HG02938 (cell line): ENCODE results near the gene KCTD3.
A peak's percentile ranks its signal among the peaks of the same experiment; 100 is the strongest.

Experiments used
- ATAC-seq: cut with Tn5 transposase; IDR thresholded peaks from one replicate; pipeline ENCODE4 v1.9.1; 2021; ENCODE audit warnings: mild to moderate bottlenecking, moderate library complexity; ENCODE audit not compliant: unreplicated experiment

KCTD3 gene

GRCh38 chr1:215555531-215555930, 11.6 kb upstream of the KCTD3 start:
- ATAC-seq: no peak

GRCh38 chr1:215556996-215557395, 10.1 kb upstream of the KCTD3 start:
- no peak for ATAC-seq

- ATAC-seq: no peak
These were observed 9.6 kb upstream of the KCTD3 start for GRCh38 chr1:215557504-215557903.

GRCh38 chr1:215557992-215558626, 9.0 kb upstream of the KCTD3 start:
- no peak for ATAC-seq

GRCh38 chr1:215567491-215568298, 591 bp downstream of the KCTD3 start:
- ATAC-seq: peak; percentile 54

- peak; percentile 6 for ATAC-seq
These were observed 1.2 kb downstream of the KCTD3 start for GRCh38 chr1:215568299-215568692.

- ATAC-seq: no peak
These were observed 3.1 kb downstream of the KCTD3 start for GRCh38 chr1:215569986-215570824.

- no peak for ATAC-seq
These were observed 14.8 kb downstream of the KCTD3 start for GRCh38 chr1:215581896-215582295.

- no peak for ATAC-seq
These were observed 16.2 kb downstream of the KCTD3 start for GRCh38 chr1:215583185-215583749.

- peak; percentile 47 for ATAC-seq
These were observed 17.3 kb downstream of the KCTD3 start for GRCh38 chr1:215584389-215584788.

GRCh38 chr1:215589650-215590435, 22.7 kb downstream of the KCTD3 start:
- no peak for ATAC-seq

- ATAC-seq: no peak
These were observed 23.8 kb downstream of the KCTD3 start for GRCh38 chr1:215590779-215591491.

- no peak for ATAC-seq
These were observed 27.5 kb downstream of the KCTD3 start for GRCh38 chr1:215594640-215595039.

GRCh38 chr1:215595231-215595630, 28.1 kb downstream of the KCTD3 start:
- ATAC-seq: no peak

- no peak for ATAC-seq
These were observed 30.9 kb downstream of the KCTD3 start for GRCh38 chr1:215597961-215598360.

GRCh38 chr1:215599418-215600074, 32.4 kb downstream of the KCTD3 start:
- no peak for ATAC-seq

- no peak for ATAC-seq
These were observed 33.2 kb downstream of the KCTD3 start for GRCh38 chr1:215600258-215600792.

GRCh38 chr1:215600867-215601266, 33.8 kb downstream of the KCTD3 start:
- ATAC-seq: no peak

- ATAC-seq: no peak
These were observed 34.2 kb downstream of the KCTD3 start for GRCh38 chr1:215601276-215601675.
